ENCODE results near the gene VPS45.

VPS45 gene

DNA sequence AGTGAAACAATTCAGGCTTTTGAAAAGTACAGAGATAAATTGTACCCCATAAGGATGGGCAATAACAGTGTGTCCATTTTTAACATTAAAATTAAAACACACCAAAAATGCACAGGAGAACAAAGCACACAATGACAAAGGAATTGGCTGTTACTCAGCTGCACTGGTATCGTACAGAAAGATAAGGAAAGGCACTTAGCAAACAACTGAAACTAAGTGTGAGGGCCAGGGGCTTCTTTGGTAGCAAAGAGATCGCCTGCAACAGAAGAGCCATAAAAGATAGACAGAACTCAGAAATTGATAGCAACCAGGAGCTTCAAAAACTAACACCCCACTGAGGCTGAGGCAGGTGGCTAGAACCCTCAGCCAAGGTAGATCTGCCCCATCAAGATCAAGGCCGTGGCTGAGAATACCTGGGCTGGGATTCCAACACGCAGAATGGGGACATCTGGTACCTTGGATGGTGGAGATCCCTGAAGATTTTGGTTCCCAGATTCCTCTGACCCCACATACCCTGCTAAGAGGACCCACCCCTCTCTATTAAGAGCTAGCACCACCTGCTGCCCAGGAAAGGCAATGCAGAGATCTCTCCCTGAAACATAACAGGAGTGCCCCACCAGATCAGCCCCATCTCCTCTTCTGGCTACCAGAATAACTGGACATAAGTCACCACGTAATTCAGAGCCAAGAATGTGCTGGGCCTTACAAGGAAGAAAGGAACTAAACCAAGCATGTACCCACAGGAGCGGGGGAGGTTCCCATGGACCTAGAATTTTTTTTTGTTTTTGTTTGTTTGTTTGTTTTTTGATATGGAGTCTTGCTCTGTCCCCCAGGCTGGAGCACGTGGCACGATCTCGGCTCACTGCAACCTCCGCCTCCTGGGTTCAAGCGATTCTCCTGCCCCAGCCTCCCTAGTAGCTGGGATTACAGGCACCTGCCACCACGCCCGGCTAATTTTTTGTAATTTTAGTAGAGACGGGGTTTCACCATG, 98.3 kb downstream of the VPS45 start (continued):
- TF ChIP-seq, protein P1, sequence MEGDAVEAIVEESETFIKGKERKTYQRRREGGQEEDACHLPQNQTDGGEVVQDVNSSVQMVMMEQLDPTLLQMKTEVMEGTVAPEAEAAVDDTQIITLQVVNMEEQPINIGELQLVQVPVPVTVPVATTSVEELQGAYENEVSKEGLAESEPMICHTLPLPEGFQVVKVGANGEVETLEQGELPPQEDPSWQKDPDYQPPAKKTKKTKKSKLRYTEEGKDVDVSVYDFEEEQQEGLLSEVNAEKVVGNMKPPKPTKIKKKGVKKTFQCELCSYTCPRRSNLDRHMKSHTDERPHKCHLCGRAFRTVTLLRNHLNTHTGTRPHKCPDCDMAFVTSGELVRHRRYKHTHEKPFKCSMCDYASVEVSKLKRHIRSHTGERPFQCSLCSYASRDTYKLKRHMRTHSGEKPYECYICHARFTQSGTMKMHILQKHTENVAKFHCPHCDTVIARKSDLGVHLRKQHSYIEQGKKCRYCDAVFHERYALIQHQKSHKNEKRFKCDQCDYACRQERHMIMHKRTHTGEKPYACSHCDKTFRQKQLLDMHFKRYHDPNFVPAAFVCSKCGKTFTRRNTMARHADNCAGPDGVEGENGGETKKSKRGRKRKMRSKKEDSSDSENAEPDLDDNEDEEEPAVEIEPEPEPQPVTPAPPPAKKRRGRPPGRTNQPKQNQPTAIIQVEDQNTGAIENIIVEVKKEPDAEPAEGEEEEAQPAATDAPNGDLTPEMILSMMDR (tag by site-specific recombination; IDR thresholded peaks at IDR 0.05), result peak; percentile 30; the same call in 1 of the 2 replicates
- TF ChIP-seq, protein P2, sequence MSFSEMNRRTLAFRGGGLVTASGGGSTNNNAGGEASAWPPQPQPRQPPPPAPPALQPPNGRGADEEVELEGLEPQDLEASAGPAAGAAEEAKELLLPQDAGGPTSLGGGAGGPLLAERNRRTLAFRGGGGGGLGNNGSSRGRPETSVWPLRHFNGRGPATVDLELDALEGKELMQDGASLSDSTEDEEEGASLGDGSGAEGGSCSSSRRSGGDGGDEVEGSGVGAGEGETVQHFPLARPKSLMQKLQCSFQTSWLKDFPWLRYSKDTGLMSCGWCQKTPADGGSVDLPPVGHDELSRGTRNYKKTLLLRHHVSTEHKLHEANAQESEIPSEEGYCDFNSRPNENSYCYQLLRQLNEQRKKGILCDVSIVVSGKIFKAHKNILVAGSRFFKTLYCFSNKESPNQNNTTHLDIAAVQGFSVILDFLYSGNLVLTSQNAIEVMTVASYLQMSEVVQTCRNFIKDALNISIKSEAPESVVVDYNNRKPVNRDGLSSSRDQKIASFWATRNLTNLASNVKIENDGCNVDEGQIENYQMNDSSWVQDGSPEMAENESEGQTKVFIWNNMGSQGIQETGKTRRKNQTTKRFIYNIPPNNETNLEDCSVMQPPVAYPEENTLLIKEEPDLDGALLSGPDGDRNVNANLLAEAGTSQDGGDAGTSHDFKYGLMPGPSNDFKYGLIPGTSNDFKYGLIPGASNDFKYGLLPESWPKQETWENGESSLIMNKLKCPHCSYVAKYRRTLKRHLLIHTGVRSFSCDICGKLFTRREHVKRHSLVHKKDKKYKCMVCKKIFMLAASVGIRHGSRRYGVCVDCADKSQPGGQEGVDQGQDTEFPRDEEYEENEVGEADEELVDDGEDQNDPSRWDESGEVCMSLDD (tag by site-specific recombination; IDR thresholded peaks at IDR 0.05), result 0 out of 2 replicates have a peak, but pooled peaks have one; percentile 15
- TF ChIP-seq ZFP69B (tag by site-specific recombination; IDR thresholded peaks at IDR 0.05) (peak; percentile 49; the same call in 1 of the 2 replicates), ZNF530 (tag by site-specific recombination; IDR thresholded peaks at IDR 0.05; ENCODE audit: low read depth) (no peak), ZNF335 (tag by site-specific recombination; conservative IDR thresholded peaks at IDR 0.05) (peak; percentile 38; the same call in 1 of the 2 replicates), ZNF654 (tag by site-specific recombination; IDR thresholded peaks at IDR 0.05; ENCODE audit: low read depth) (peak; percentile 74), ZNF544 (tag by site-specific recombination; IDR thresholded peaks at IDR 0.05) (no peak), ZSCAN4 (tag by site-specific recombination; IDR thresholded peaks at IDR 0.05) (0 out of 2 replicates have a peak, but pooled peaks have one; percentile 8), ZNF221 (tag by site-specific recombination; IDR thresholded peaks at IDR 0.05; ENCODE audit: borderline replicate concordance) (no peak), SALL2 (tag by site-specific recombination; IDR thresholded peaks at IDR 0.05; ENCODE audit: borderline replicate concordance) (no peak), TSHZ1 (tag by site-specific recombination; IDR thresholded peaks at IDR 0.05; ENCODE audit: borderline replicate concordance) (no peak)
- TF ChIP-seq, protein P3, sequence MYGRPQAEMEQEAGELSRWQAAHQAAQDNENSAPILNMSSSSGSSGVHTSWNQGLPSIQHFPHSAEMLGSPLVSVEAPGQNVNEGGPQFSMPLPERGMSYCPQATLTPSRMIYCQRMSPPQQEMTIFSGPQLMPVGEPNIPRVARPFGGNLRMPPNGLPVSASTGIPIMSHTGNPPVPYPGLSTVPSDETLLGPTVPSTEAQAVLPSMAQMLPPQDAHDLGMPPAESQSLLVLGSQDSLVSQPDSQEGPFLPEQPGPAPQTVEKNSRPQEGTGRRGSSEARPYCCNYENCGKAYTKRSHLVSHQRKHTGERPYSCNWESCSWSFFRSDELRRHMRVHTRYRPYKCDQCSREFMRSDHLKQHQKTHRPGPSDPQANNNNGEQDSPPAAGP (tag by site-specific recombination; IDR thresholded peaks at IDR 0.05), result no peak
